Measurements from ENCODE around the gene SSTR1. TPM values are rescaled to one million over a fixed set of nuclear protein-coding genes. Genes with fewer than 3 reads are reported as not detected.

SSTR1 gene
- total RNA-seq, 1 donor from 2014 or later = 0.69 TPM

- peaks cover 39% of the 10 kb centered on the region for H3K27me3 ChIP-seq (ENCODE audit: low read depth)
- no peak overlapping the region for H3K4me3 ChIP-seq
- DNase-seq = no peak
- peaks cover 15% of the 10 kb centered on the region for H3K9me3 ChIP-seq (replicated peaks)
- peaks cover 23% of the 10 kb centered on the region for H3K4me1 ChIP-seq
- intact Hi-C loops (cut with micrococcal nuclease) = no loop called here
- no peak for TF ChIP-seq CTCF (IDR thresholded peaks at IDR 0.05; ENCODE audit: borderline replicate concordance)
- no peaks in the 10 kb centered on the region for H3K36me3 ChIP-seq
- H3K27ac ChIP-seq (replicated peaks) = no peak overlapping the region
These were observed 3.0 kb upstream of the SSTR1 start for GRCh38 chr14:38204719-38205115.

- Histone ChIP-seq H3K4me3 (no peak overlapping the region), H3K4me1 (peaks cover 28% of the 10 kb centered on the region), H3K27me3 (ENCODE audit: low read depth) (peaks cover 45% of the 10 kb centered on the region), H3K9me3 (replicated peaks) (peaks cover 15% of the 10 kb centered on the region), H3K36me3 (no peaks in the 10 kb centered on the region), H3K27ac (replicated peaks) (no peak overlapping the region)
- intact Hi-C loops (cut with micrococcal nuclease) = no loop called here
- no peak for DNase-seq
- no peak for TF ChIP-seq CTCF (IDR thresholded peaks at IDR 0.05; ENCODE audit: borderline replicate concordance)
These were observed 2.4 kb upstream of the SSTR1 start for GRCh38 chr14:38205119-38205813.

- intact Hi-C loops (cut with micrococcal nuclease) = no loop called here
- no peak overlapping the region for H3K4me3 ChIP-seq
- no peak for DNase-seq
- H3K27ac ChIP-seq (replicated peaks) = no peak overlapping the region
- no peak for TF ChIP-seq CTCF (IDR thresholded peaks at IDR 0.05; ENCODE audit: borderline replicate concordance)
- H3K9me3 ChIP-seq (replicated peaks) = peaks cover 15% of the 10 kb centered on the region
- H3K36me3 ChIP-seq = no peaks in the 10 kb centered on the region
- H3K27me3 ChIP-seq (ENCODE audit: low read depth) = peaks cover 53% of the 10 kb centered on the region
- H3K4me1 ChIP-seq = peaks cover 31% of the 10 kb centered on the region
These were observed 1.6 kb upstream of the SSTR1 start for GRCh38 chr14:38205949-38206665.

GRCh38 chr14:38206689-38207376 is 871 bp upstream of the SSTR1 start:
- DNase-seq = no peak
- intact Hi-C loops (cut with micrococcal nuclease) = no loop called here
- Histone ChIP-seq H3K27ac (replicated peaks) (no peak overlapping the region), H3K4me3 (no peak overlapping the region), H3K4me1 (peaks cover 37% of the 10 kb centered on the region), H3K9me3 (replicated peaks) (peaks cover 15% of the 10 kb centered on the region), H3K27me3 (ENCODE audit: low read depth) (peaks cover 60% of the 10 kb centered on the region), H3K36me3 (no peaks in the 10 kb centered on the region)
- no peak for TF ChIP-seq CTCF (IDR thresholded peaks at IDR 0.05; ENCODE audit: borderline replicate concordance)

GRCh38 chr14:38207377-38207735 is 348 bp upstream of the SSTR1 start:
- Histone ChIP-seq H3K9me3 (replicated peaks) (peaks cover 15% of the 10 kb centered on the region), H3K4me1 (peaks cover 37% of the 10 kb centered on the region), H3K27me3 (ENCODE audit: low read depth) (peaks cover 65% of the 10 kb centered on the region), H3K4me3 (peak overlapping the region; percentile 65), H3K36me3 (no peaks in the 10 kb centered on the region), H3K27ac (replicated peaks) (no peak overlapping the region)
- TF ChIP-seq CTCF (IDR thresholded peaks at IDR 0.05; ENCODE audit: borderline replicate concordance) = no peak
- DNase-seq = no peak
- intact Hi-C loops (cut with micrococcal nuclease) = no loop called here
